Tibial artery (tissue), 4 donors: Measurements from ENCODE around the gene PTPRD.

Experiments used
- DNase-seq, 2 donors: peaks; one replicate each; pipeline ENCODE4 v3.0.0-alpha.2; 2019
- H3K27ac ChIP-seq, 2 donors: fragments of 200-600 bp; sonication (generic) in 1 of 2; 1 replicate in 1 of 2; 2 replicates in 1 of 2; pipeline ENCODE4 v1.5.1; 2018 to 2019; ENCODE audit warnings: mild to moderate bottlenecking in 1 of 2
- H3K27me3 ChIP-seq, 2 donors: fragments of 200-600 bp; sonication (generic) in 1 of 2; one replicate each; pipeline versions ENCODE4 v1.5.1 to v1.6.0; 2016 to 2019
- H3K36me3 ChIP-seq, 3 donors: fragments of 200-600 bp; sonication (generic) in 2 of 3; one replicate each; pipeline ENCODE4 v1.5.1; 2016 to 2019; ENCODE audit warnings: mild to moderate bottlenecking in 2 of 3
- H3K4me1 ChIP-seq, 4 donors: fragments of 200-600 bp; sonication (generic) in 2 of 4; 1 replicate in 3 of 4; 2 replicates in 1 of 4; pipeline ENCODE4 v1.5.1; 2016 to 2019
- H3K4me3 ChIP-seq, 2 donors: fragments of 200-600 bp; sonication (generic) in 1 of 2; 1 replicate in 1 of 2; 2 replicates in 1 of 2; pipeline ENCODE4 v1.5.1; 2018 to 2019; ENCODE audit warnings: mild to moderate bottlenecking in 2 of 2
- H3K9me3 ChIP-seq, 3 donors: fragments of 200-600 bp; sonication (generic) in 1 of 3; one replicate each; pipeline ENCODE4 v1.5.1; 2016 to 2019
- CTCF ChIP-seq, 2 experiments: fragments of 200-600 bp in 1 of 2; fragments of 450-650 bp in 1 of 2; IDR thresholded peaks; one replicate each; pipeline ENCODE4 v1.5.1; 2017 to 2019; ENCODE audit warnings: antibody characterized with exemption in 2 of 2, mild to moderate bottlenecking in 1 of 2, moderate library complexity in 1 of 2
- intact Hi-C: fragments of 100-400 bp; cut with DNase I; formaldehyde crosslinking; loops from one replicate; pipeline ENCODE4 v1.15.0; 2023; ENCODE audit warnings: low total_unique reads

The PTPRD gene

GRCh38 chr9:10594482-10594881, 18.3 kb downstream of the PTPRD start:
- no peaks in the 10 kb centered on the region for H3K4me1 ChIP-seq
- no peaks in the 10 kb centered on the region for H3K36me3 ChIP-seq
- no peak overlapping the region for H3K27ac ChIP-seq
- intact Hi-C loops: no loop called here
- TF ChIP-seq CTCF (IDR thresholded peaks at IDR 0.05): no peak
- no peaks in the 10 kb centered on the region for H3K9me3 ChIP-seq
- DNase-seq: no peak
- H3K27me3 ChIP-seq: no peaks in the 10 kb centered on the region
- H3K4me3 ChIP-seq: no peak overlapping the region

GRCh38 chr9:10586407-10586806, 26.4 kb downstream of the PTPRD start:
- Histone ChIP-seq H3K27ac (no peak overlapping the region), H3K9me3 (no peaks in the 10 kb centered on the region), H3K27me3 (no peaks in the 10 kb centered on the region), H3K4me1 (no peaks in the 10 kb centered on the region), H3K36me3 (no peaks in the 10 kb centered on the region), H3K4me3 (no peak overlapping the region)
- intact Hi-C loops: no loop called here
- TF ChIP-seq CTCF (IDR thresholded peaks at IDR 0.05): no peak
- DNase-seq: no peak

GRCh38 chr9:10571699-10572098, 41.1 kb downstream of the PTPRD start:
- no peak for DNase-seq

GRCh38 chr9:10566848-10567247, 46.0 kb downstream of the PTPRD start:
- H3K36me3 ChIP-seq: no peaks in the 10 kb centered on the region
- no peak for TF ChIP-seq CTCF (IDR thresholded peaks at IDR 0.05)
- DNase-seq: no peak
- no peak overlapping the region for H3K27ac ChIP-seq
- H3K4me3 ChIP-seq: no peak overlapping the region
- H3K4me1 ChIP-seq: no peaks in the 10 kb centered on the region
- no peaks in the 10 kb centered on the region for H3K27me3 ChIP-seq
- no peaks in the 10 kb centered on the region for H3K9me3 ChIP-seq
- intact Hi-C loops: no loop called here

More at GRCh38 chr9:10571699-10572098, 41.1 kb downstream of the PTPRD start:
- no peaks in the 10 kb centered on the region for H3K36me3 ChIP-seq
- intact Hi-C loops: no loop called here
- no peaks in the 10 kb centered on the region for H3K27me3 ChIP-seq
- no peaks in the 10 kb centered on the region for H3K9me3 ChIP-seq
- no peaks in the 10 kb centered on the region for H3K4me1 ChIP-seq
- no peak overlapping the region for H3K27ac ChIP-seq
- no peak for TF ChIP-seq CTCF (IDR thresholded peaks at IDR 0.05)
- H3K4me3 ChIP-seq: no peak overlapping the region

GRCh38 chr9:10562581-10563343, 50.0 kb downstream of the PTPRD start:
- H3K4me3 ChIP-seq: no peak overlapping the region
- no peaks in the 10 kb centered on the region for H3K36me3 ChIP-seq
- no peaks in the 10 kb centered on the region for H3K9me3 ChIP-seq
- intact Hi-C loops: no loop called here
- H3K27me3 ChIP-seq: no peaks in the 10 kb centered on the region
- no peak overlapping the region for H3K27ac ChIP-seq
- TF ChIP-seq CTCF (IDR thresholded peaks at IDR 0.05): no peak
- no peaks in the 10 kb centered on the region for H3K4me1 ChIP-seq
- DNase-seq: no peak
